Astrocyte of the spinal cord (primary cell): ENCODE measurements around the gene STOML1.

Source experiments
- DNase-seq: peaks from one replicate; pipeline ENCODE4 v3.0.0; 2011; ENCODE audit warnings: low read depth, low spot score
- H3K4me3 ChIP-seq: 2 replicates; pipeline ENCODE4 v1.5.1; 2011; ENCODE audit warnings: low read depth, mild to moderate bottlenecking, low read length, moderate library complexity
- CTCF ChIP-seq: IDR thresholded peaks from 2 replicates; pipeline ENCODE4 v1.5.1; 2012; ENCODE audit warnings: low read depth, mild to moderate bottlenecking, low read length, inconsistent platforms
- in situ Hi-C: cut with HindIII; loops from 2 replicates; pipeline ENCODE4 v1.10.0; 2017; ENCODE audit warnings: low sequenced_read_pairs

STOML1 gene

GRCh38 chr15:73955861-73956742 lies 36.0 kb downstream of the STOML1 start:
- no peak overlapping the region for H3K4me3 ChIP-seq
- in situ Hi-C loops = no loop called here

GRCh38 chr15:73955326-73955725 lies 36.8 kb downstream of the STOML1 start:
- in situ Hi-C loops = no loop called here
- DNase-seq = no peak
- no peak for TF ChIP-seq CTCF
- no peak overlapping the region for H3K4me3 ChIP-seq

More at GRCh38 chr15:73955861-73956742, 36.0 kb downstream of the STOML1 start:
- TF ChIP-seq CTCF = no peak
- DNase-seq = no peak

GRCh38 chr15:73954188-73955145 lies 37.6 kb downstream of the STOML1 start:
- in situ Hi-C loops = no loop called here
- DNase-seq = no peak
- TF ChIP-seq CTCF = no peak
- H3K4me3 ChIP-seq = no peak overlapping the region

- no peak for DNase-seq
- TF ChIP-seq CTCF = no peak
- in situ Hi-C loops = no loop called here
- H3K4me3 ChIP-seq = no peak overlapping the region
Observed at GRCh38 chr15:73952913-73953750, 39.0 kb downstream of the STOML1 start.

- no peak for TF ChIP-seq CTCF
- in situ Hi-C loops = no loop called here
- no peak for DNase-seq
- H3K4me3 ChIP-seq = no peak overlapping the region
Observed at GRCh38 chr15:73952171-73952912, 39.8 kb downstream of the STOML1 start.
